ENCODE data around the gene AKAP7. TPM values are rescaled to one million over a fixed set of nuclear protein-coding genes. Genes with fewer than 3 reads are reported as not detected.

AKAP7 gene
- total RNA-seq, 1 donor from 2014 or later = 15.5 TPM

DNA sequence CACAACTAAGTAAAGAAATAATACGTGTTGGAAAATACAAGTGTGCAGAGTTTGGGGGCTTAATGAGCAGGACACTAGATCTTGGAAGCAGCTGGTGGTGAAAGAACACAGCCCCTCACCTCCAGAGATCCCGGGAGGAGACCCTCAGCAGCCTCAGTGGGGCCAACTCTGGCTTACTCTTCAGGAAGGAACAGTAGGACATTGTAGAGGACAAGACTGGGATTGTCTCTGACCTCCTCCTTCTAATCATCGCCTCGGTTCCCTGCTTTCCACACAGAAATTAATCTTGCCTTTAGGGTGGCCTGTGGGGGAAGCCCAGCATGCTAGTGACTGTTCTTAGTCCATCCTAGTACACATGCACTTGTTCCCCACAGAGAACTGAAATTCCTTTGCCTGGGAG lies 130.7 kb downstream of the AKAP7 start:
- Histone ChIP-seq H3K27me3 (no peaks in the 10 kb centered on the region), H3K9me3 (ENCODE audit: low read depth) (no peaks in the 10 kb centered on the region), H3K9ac (no peak overlapping the region), H3K4me2 (no peak overlapping the region), H3F3A (ENCODE audit: low read depth) (no peaks in the 10 kb centered on the region), H3K36me3 (no peaks in the 10 kb centered on the region), H3K27ac (no peak overlapping the region), H3K4me3 (no peak overlapping the region), H3K4me1 (no peaks in the 10 kb centered on the region), H4K20me1 (ENCODE audit: low read depth) (no peaks in the 10 kb centered on the region), H2AFZ (replicated peaks) (no peak overlapping the region), H3K79me2 (ENCODE audit: low read depth) (no peaks in the 10 kb centered on the region)
- peaks cover 20% of the 10 kb centered on the region for H3K4me1 Mint-ChIP-seq
- H3K27me3 Mint-ChIP-seq (ENCODE audit: insufficient read depth, low read depth) = no peaks in the 10 kb centered on the region
- no peak overlapping the region for H3K27ac Mint-ChIP-seq
- peaks cover 20% of the 10 kb centered on the region for H3K9me3 Mint-ChIP-seq
- no peak overlapping the region for H3K4me3 Mint-ChIP-seq
- H3K36me3 Mint-ChIP-seq = peaks cover 15% of the 10 kb centered on the region
- DNase-seq (ENCODE audit: low spot score) = no peak
- TF ChIP-seq, protein P1, sequence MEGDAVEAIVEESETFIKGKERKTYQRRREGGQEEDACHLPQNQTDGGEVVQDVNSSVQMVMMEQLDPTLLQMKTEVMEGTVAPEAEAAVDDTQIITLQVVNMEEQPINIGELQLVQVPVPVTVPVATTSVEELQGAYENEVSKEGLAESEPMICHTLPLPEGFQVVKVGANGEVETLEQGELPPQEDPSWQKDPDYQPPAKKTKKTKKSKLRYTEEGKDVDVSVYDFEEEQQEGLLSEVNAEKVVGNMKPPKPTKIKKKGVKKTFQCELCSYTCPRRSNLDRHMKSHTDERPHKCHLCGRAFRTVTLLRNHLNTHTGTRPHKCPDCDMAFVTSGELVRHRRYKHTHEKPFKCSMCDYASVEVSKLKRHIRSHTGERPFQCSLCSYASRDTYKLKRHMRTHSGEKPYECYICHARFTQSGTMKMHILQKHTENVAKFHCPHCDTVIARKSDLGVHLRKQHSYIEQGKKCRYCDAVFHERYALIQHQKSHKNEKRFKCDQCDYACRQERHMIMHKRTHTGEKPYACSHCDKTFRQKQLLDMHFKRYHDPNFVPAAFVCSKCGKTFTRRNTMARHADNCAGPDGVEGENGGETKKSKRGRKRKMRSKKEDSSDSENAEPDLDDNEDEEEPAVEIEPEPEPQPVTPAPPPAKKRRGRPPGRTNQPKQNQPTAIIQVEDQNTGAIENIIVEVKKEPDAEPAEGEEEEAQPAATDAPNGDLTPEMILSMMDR (IDR thresholded peaks at IDR 0.05) = no peak
- TF ChIP-seq EZH2phosphoT487 (IDR thresholded peaks at IDR 0.05) (no peak), EZH2 (IDR thresholded peaks at IDR 0.05) (no peak)

DNA sequence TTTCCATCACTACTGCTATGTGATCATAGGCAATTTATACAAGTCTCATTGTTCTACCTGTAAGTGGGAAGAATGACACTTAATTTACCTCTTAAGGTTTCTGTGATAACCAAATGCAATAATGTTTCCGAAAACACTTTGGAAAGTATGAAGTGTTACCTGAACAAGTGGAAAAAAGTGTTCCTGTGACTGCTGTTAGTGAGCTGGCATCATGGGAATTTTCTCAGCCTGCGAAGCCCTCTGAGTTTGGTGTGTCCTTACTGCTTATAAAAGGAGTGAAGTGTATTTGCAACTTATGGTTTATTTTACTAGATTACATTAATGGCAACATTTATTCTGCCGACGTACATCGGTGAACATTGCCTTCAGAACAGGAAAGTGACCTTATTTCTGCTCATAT lies 133.0 kb downstream of the AKAP7 start:
- peaks cover 22% of the 10 kb centered on the region for H3K9me3 Mint-ChIP-seq
- H3K4me3 ChIP-seq = no peak overlapping the region
- H4K20me1 ChIP-seq (ENCODE audit: low read depth) = no peaks in the 10 kb centered on the region
- H3F3A ChIP-seq (ENCODE audit: low read depth) = no peaks in the 10 kb centered on the region
- peaks cover 16% of the 10 kb centered on the region for H3K36me3 Mint-ChIP-seq
- no peak overlapping the region for H3K27ac Mint-ChIP-seq
- H3K27me3 Mint-ChIP-seq (ENCODE audit: insufficient read depth, low read depth) = no peaks in the 10 kb centered on the region
- TF ChIP-seq EZH2phosphoT487 (IDR thresholded peaks at IDR 0.05) (no peak), EZH2 (IDR thresholded peaks at IDR 0.05) (no peak)
- TF ChIP-seq, protein P1 (IDR thresholded peaks at IDR 0.05) = no peak
- H3K4me1 Mint-ChIP-seq = peaks cover 20% of the 10 kb centered on the region
- no peak overlapping the region for H3K9ac ChIP-seq
- H2AFZ ChIP-seq (replicated peaks) = no peak overlapping the region
- H3K9me3 ChIP-seq (ENCODE audit: low read depth) = no peaks in the 10 kb centered on the region
- H3K27me3 ChIP-seq = no peaks in the 10 kb centered on the region
- no peaks in the 10 kb centered on the region for H3K79me2 ChIP-seq (ENCODE audit: low read depth)
- DNase-seq (ENCODE audit: low spot score) = no peak
- no peaks in the 10 kb centered on the region for H3K36me3 ChIP-seq
- H3K4me3 Mint-ChIP-seq = no peak overlapping the region
- no peak overlapping the region for H3K27ac ChIP-seq
- no peak overlapping the region for H3K4me2 ChIP-seq
- H3K4me1 ChIP-seq = no peaks in the 10 kb centered on the region

DNA sequence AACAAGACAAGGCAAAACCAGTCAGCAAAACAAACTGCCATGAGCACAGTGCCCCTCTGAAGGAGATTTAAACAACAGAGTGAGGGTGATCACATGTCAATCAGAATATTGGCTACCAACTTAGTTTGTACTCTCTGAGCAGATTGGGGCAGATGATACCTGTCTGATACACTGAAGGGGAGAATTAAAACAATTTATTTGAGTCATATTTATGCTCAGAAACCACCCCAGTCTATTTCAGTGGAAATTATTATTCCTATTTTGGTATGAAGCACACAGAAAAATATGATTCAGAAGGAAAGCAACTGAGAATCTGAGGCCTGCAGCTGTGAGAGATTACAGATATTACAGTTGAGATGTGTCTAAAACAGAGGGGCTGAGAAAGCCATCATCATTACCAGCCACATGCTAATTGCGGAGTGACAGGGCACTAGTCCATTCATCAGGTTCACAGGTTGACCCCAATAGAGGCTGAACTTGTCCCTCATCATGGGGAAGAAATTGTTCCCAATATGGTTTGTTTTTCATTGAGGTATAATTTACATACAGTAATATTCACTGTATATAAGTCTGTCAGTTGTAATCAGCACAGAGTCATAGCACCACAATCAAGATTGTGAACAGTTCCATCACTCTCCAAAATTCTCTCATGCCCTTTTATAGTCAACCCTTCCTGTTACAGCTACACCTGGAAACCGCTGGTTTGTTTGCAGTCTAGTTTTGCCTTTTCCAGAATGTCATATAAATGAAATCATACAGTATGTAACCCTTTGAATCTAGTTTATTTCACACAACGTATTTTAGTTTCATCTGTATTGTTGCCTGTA lies 134.5 kb downstream of the AKAP7 start:
- H3K4me1 ChIP-seq = no peaks in the 10 kb centered on the region
- H3K27me3 Mint-ChIP-seq (ENCODE audit: insufficient read depth, low read depth) = no peaks in the 10 kb centered on the region
- H4K20me1 ChIP-seq (ENCODE audit: low read depth) = no peaks in the 10 kb centered on the region
- DNase-seq (ENCODE audit: low spot score) = no peak
- H3K4me2 ChIP-seq = no peak overlapping the region
- no peak for TF ChIP-seq EZH2 (IDR thresholded peaks at IDR 0.05)
- TF ChIP-seq, protein P1 (IDR thresholded peaks at IDR 0.05) = no peak
- TF ChIP-seq EZH2phosphoT487 (IDR thresholded peaks at IDR 0.05) = no peak
- H2AFZ ChIP-seq (replicated peaks) = no peak overlapping the region
- peaks cover 22% of the 10 kb centered on the region for H3K9me3 Mint-ChIP-seq
- H3K9ac ChIP-seq = no peak overlapping the region
- no peaks in the 10 kb centered on the region for H3K9me3 ChIP-seq (ENCODE audit: low read depth)
- H3K27ac Mint-ChIP-seq = no peak overlapping the region
- no peaks in the 10 kb centered on the region for H3F3A ChIP-seq (ENCODE audit: low read depth)
- peaks cover 14% of the 10 kb centered on the region for H3K36me3 Mint-ChIP-seq
- no peaks in the 10 kb centered on the region for H3K79me2 ChIP-seq (ENCODE audit: low read depth)
- H3K36me3 ChIP-seq = no peaks in the 10 kb centered on the region
- H3K27ac ChIP-seq = no peak overlapping the region
- H3K4me3 ChIP-seq = no peak overlapping the region
- H3K27me3 ChIP-seq = no peaks in the 10 kb centered on the region
- peaks cover 20% of the 10 kb centered on the region for H3K4me1 Mint-ChIP-seq
- H3K4me3 Mint-ChIP-seq = no peak overlapping the region
